Panc1 (cell line): ENCODE measurements around the gene MORN1. TPM values are rescaled to one million over a fixed set of nuclear protein-coding genes. Genes with fewer than 3 reads are reported as not detected.

Source experiments
- ATAC-seq: fragments of 200-7000 bp; cut with Tn5 transposase; 2 replicates; pipeline ENCODE4 v1.9.1; 2020; ENCODE audit warnings: mild to moderate bottlenecking, moderate library complexity
- BruUV-seq: library from RNA; stranded (reverse); fragments of 400-500 nt; replicated peaks from 2 replicates; lab custom pipeline; 2021; lab: Mats Ljungman, UMichigan
- CTCF ChIA-PET: fragments of 300-600 bp; sonication (Branson Sonifier 250); formaldehyde crosslinking; loops from one replicate; lab custom pipeline; 2022; ENCODE audit warnings: antibody characterized with exemption; lab: Charles Lee
- POLR2A ChIA-PET: fragments of 300-600 bp; sonication (Branson Sonifier 250); formaldehyde crosslinking; loops from one replicate; lab custom pipeline; 2022; ENCODE audit warnings: antibody characterized with exemption; lab: Charles Lee
- DNase-seq: peaks from one replicate; pipeline ENCODE4 v3.0.0-alpha.2; 2010; ENCODE audit warnings: low read depth, low spot score
- H3K27ac ChIP-seq: 2 replicates; pipeline ENCODE4 v1.5.1; 2011; ENCODE audit warnings: mild to moderate bottlenecking, low read length, inconsistent platforms
- H3K27me3 ChIP-seq: fragments of 200-500 bp; sonication (Bioruptor generic); 2 replicates; pipeline ENCODE4 v1.6.0; 2014; ENCODE audit warnings: low read length, inconsistent platforms; ENCODE audit not compliant: control insufficient read depth, insufficient read depth
- H3K36me3 ChIP-seq: fragments of 200-500 bp; sonication (Bioruptor generic); 2 replicates; pipeline ENCODE4 v1.5.1; 2014; ENCODE audit warnings: inconsistent platforms, mild to moderate bottlenecking, low read length, moderate library complexity; ENCODE audit not compliant: control insufficient read depth, insufficient read depth
- H3K4me1 ChIP-seq: 2 replicates; pipeline ENCODE4 v1.5.1; 2011; ENCODE audit warnings: inconsistent platforms, mild to moderate bottlenecking, low read length, moderate library complexity; ENCODE audit not compliant: control insufficient read depth, insufficient read depth
- H3K4me3 ChIP-seq, 2 experiments: 2 replicates each; pipeline ENCODE4 v1.5.1; 2011 to 2012; ENCODE audit warnings: low read depth in 2 of 2, low read length in 2 of 2, mild to moderate bottlenecking in 2 of 2, inconsistent platforms in 1 of 2, moderate library complexity in 1 of 2
- H3K9me3 ChIP-seq: fragments of 200-500 bp; sonication (Bioruptor generic); 2 replicates; pipeline ENCODE4 v1.5.1; 2014; ENCODE audit warnings: low read depth, mild to moderate bottlenecking, inconsistent platforms, low read length, moderate library complexity; ENCODE audit not compliant: control insufficient read depth, insufficient read depth
- CTCF ChIP-seq: fragments of 450-650 bp; IDR thresholded peaks from 2 replicates; pipeline ENCODE4 v1.5.1; 2017; ENCODE audit warnings: mild to moderate bottlenecking
- POLR2AphosphoS5 ChIP-seq: IDR thresholded peaks from 2 replicates; pipeline ENCODE4 v1.6.1; 2012; ENCODE audit warnings: mild to moderate bottlenecking, low read depth, low read length, moderate library complexity
- REST ChIP-seq, 2 experiments: IDR thresholded peaks; 2 replicates each; pipeline ENCODE4 v1.6.1; 2011 to 2012; ENCODE audit warnings: low read depth in 2 of 2, control low read depth in 1 of 2, low read length in 1 of 2, mild to moderate bottlenecking in 1 of 2, moderate library complexity in 1 of 2; ENCODE audit not compliant: insufficient read depth in 1 of 2
- SIN3A ChIP-seq: IDR thresholded peaks from 2 replicates; pipeline ENCODE4 v1.6.1; 2012; ENCODE audit warnings: low read depth, mild to moderate bottlenecking, low read length, moderate library complexity, borderline replicate concordance; ENCODE audit not compliant: insufficient read depth
- TCF7L2 ChIP-seq: IDR thresholded peaks from 2 replicates; pipeline ENCODE4 v1.6.1; 2011; ENCODE audit warnings: mild to moderate bottlenecking, low read depth, low read length, inconsistent platforms
- in situ Hi-C: cut with HindIII; loops from 2 replicates; pipeline ENCODE4 v1.10.0; 2016; ENCODE audit warnings: low sequenced_read_pairs, low pct_unique_long_range_greater_than_20kb
- intact Hi-C: fragments of 100-400 bp; cut with micrococcal nuclease; formaldehyde crosslinking; loops from one replicate; pipeline ENCODE4 v1.10.0; 2022; ENCODE audit not compliant: unreplicated experiment
- total RNA-seq: library from RNA; stranded (reverse); gene quantifications from one replicate; pipeline ENCODE4 v1.2.1, GENCODE V29; 2021; ENCODE audit not compliant: unreplicated experiment

Gene MORN1
- total RNA-seq, 1 experiment from 2014 or later, result 21.3 TPM

- Histone ChIP-seq H3K4me1 (peaks cover 66% of the 10 kb centered on the region), H3K4me3 (no peak overlapping the region), H3K27ac (peak overlapping the region; percentile 88), H3K27me3 (no peaks in the 10 kb centered on the region), H3K36me3 (no peaks in the 10 kb centered on the region; the same call in 1 of the 2 replicates), H3K9me3 (no peaks in the 10 kb centered on the region)
- intact Hi-C loops, result loop anchor here (5.0 to 10.0 kb wide), 2 partner anchors 80 to 118 kb away; partner anchors contain the start of gene FAAP20
- DNase-seq (no peak), ATAC-seq (peak; percentile 1; the same call in 1 of the 2 replicates)
- POLR2A ChIA-PET, result interaction anchor here (0.7 kb wide), 1 partner anchor 955 kb away, joined by 13 read pairs; no protein-coding TSS in a partner anchor
- no peak for TF ChIP-seq CTCF
- no peak; the same call in 1 of the 2 replicates for TF ChIP-seq POLR2AphosphoS5
- TF ChIP-seq REST (IDR thresholded peaks at IDR 0.05; ENCODE audit: insufficient read depth in 1 of 2, low read depth in 2 of 2, low read length in 1 of 2), result no peak
- TF ChIP-seq SIN3A, result no peak
- no peak for TF ChIP-seq TCF7L2
- in situ Hi-C loops, result no loop called here
- BruUV-seq, result no TSS peak
- CTCF ChIA-PET, result no interaction called here
Observed at GRCh38 chr1:2312515-2313301, 78.6 kb downstream of the MORN1 start.

GRCh38 chr1:2312160-2312514 lies 79.2 kb downstream of the MORN1 start:
- no peak for DNase-seq
- CTCF ChIA-PET, result interaction anchor here (1.2 kb wide), 1 partner anchor 70 kb away, joined by 4 read pairs; no protein-coding TSS in a partner anchor
- H3K27ac ChIP-seq, result peak overlapping the region; percentile 88

More at GRCh38 chr1:2312160-2312514, 79.2 kb downstream of the MORN1 start:
- peak; percentile 8; the same call in 1 of the 2 replicates for ATAC-seq
- POLR2A ChIA-PET, result interaction anchor here (0.6 to 0.7 kb wide), 3 partner anchors 116 to 1470 kb away, joined by 3 to 13 read pairs (median 6); no protein-coding TSS in a partner anchor
- in situ Hi-C loops (no loop called here), intact Hi-C loops (loop anchor here (5.0 to 10.0 kb wide), 2 partner anchors 80 to 117 kb away; partner anchors contain the start of gene FAAP20)
- BruUV-seq, result no TSS peak
- H3K27me3 ChIP-seq, result no peaks in the 10 kb centered on the region
- no peaks in the 10 kb centered on the region; the same call in 1 of the 2 replicates for H3K36me3 ChIP-seq
- no peaks in the 10 kb centered on the region for H3K9me3 ChIP-seq
- no peak overlapping the region for H3K4me3 ChIP-seq
- H3K4me1 ChIP-seq, result peaks cover 67% of the 10 kb centered on the region
- TF ChIP-seq SIN3A (no peak), POLR2AphosphoS5 (no peak), TCF7L2 (no peak)
